ENCODE data around the gene PEX7. TPM values are rescaled to one million over a fixed set of nuclear protein-coding genes. Genes with fewer than 3 reads are reported as not detected.

PEX7 gene
- total RNA-seq, 1 donor from 2014 or later, result 5.2 TPM

GRCh38 chr6:136886091-136886490, 63.7 kb downstream of the PEX7 start:
- peaks cover 3% of the 10 kb centered on the region for H3K4me1 Mint-ChIP-seq (ENCODE audit: unreplicated experiment)
- no peaks in the 10 kb centered on the region for H3K9me3 Mint-ChIP-seq (ENCODE audit: unreplicated experiment)
- H3K27ac Mint-ChIP-seq (ENCODE audit: unreplicated experiment), result no peak overlapping the region
- H3K4me3 Mint-ChIP-seq (ENCODE audit: unreplicated experiment), result no peak overlapping the region
- TF ChIP-seq, protein P1, sequence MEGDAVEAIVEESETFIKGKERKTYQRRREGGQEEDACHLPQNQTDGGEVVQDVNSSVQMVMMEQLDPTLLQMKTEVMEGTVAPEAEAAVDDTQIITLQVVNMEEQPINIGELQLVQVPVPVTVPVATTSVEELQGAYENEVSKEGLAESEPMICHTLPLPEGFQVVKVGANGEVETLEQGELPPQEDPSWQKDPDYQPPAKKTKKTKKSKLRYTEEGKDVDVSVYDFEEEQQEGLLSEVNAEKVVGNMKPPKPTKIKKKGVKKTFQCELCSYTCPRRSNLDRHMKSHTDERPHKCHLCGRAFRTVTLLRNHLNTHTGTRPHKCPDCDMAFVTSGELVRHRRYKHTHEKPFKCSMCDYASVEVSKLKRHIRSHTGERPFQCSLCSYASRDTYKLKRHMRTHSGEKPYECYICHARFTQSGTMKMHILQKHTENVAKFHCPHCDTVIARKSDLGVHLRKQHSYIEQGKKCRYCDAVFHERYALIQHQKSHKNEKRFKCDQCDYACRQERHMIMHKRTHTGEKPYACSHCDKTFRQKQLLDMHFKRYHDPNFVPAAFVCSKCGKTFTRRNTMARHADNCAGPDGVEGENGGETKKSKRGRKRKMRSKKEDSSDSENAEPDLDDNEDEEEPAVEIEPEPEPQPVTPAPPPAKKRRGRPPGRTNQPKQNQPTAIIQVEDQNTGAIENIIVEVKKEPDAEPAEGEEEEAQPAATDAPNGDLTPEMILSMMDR (IDR thresholded peaks at IDR 0.05), result no peak
- H3K36me3 Mint-ChIP-seq (ENCODE audit: unreplicated experiment), result peaks cover 3% of the 10 kb centered on the region
- no peak for DNase-seq (ENCODE audit: extremely low spot score, unreplicated experiment)
- H3K27me3 Mint-ChIP-seq (ENCODE audit: unreplicated experiment), result no peaks in the 10 kb centered on the region

DNA sequence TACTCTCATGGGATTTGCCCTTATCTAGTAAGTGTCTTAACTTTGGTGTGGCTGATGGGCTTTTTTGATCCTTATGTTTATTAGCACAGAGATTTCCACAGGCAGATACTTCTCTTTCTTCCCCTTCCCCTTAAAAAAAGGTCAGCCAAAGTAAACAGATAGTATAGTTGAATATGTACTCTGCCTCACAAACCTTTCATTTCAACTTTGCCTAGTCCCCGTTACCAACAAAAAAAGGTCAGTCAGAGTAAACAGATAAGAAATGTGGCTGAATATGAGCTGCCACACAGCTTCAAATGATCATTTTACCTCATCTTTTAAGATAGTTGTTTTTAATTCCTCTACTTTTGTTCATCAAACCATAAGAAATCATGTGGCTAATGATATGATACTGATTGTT, 65.6 kb downstream of the PEX7 start:
- Mint-ChIP-seq H3K27me3 (ENCODE audit: unreplicated experiment) (no peaks in the 10 kb centered on the region), H3K9me3 (ENCODE audit: unreplicated experiment) (no peaks in the 10 kb centered on the region), H3K4me3 (ENCODE audit: unreplicated experiment) (no peak overlapping the region), H3K36me3 (ENCODE audit: unreplicated experiment) (no peaks in the 10 kb centered on the region), H3K4me1 (ENCODE audit: unreplicated experiment) (peaks cover 3% of the 10 kb centered on the region), H3K27ac (ENCODE audit: unreplicated experiment) (no peak overlapping the region)
- no peak for DNase-seq (ENCODE audit: extremely low spot score, unreplicated experiment)
- TF ChIP-seq, protein P1 (IDR thresholded peaks at IDR 0.05), result no peak

DNA sequence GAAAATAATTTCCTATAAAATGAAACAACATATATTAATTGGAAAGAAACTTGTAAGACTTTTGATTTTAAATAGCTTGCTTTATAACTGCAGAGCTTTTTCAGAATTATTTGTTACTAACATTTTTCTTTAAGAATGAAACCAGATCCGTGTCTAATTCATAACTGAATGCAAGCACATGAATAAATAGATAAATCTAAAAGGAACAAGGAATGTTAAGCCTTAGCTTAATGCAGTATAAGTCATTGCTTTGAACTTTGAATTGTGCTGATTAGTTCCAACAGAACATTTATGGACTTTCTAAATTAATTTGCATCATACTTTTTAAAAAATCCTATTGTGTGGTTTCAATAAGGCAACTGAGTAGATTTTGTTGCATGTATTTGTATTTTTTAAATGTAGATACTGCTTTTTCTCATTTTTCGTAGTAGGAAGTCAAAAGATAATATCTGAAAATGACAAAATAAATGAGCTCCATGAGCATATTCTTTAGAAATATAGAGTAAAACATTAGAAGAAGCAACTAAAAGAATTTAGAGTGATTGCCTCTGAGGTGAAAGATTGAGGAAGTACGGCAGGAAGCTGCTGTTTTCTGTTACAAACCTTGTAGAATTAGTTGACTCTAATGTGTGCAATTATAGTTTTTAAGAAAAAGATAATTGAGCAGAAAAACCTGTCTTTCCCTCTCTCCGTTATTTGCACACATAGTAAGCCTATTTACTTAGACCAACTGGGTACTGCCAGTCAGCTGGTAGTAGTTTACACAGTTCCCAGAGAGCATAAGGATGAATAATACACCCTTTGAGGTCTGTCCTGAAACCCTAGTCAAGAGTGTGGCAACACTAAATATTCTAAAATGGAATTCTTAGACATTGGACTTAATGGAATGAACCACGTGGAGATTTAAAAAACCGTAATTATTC, 67.1 kb downstream of the PEX7 start:
- TF ChIP-seq, protein P1 (IDR thresholded peaks at IDR 0.05), result no peak
- H3K4me3 Mint-ChIP-seq (ENCODE audit: unreplicated experiment), result no peak overlapping the region
- peaks cover 2% of the 10 kb centered on the region for H3K36me3 Mint-ChIP-seq (ENCODE audit: unreplicated experiment)
- DNase-seq (ENCODE audit: extremely low spot score, unreplicated experiment), result no peak
- H3K27me3 Mint-ChIP-seq (ENCODE audit: unreplicated experiment), result no peaks in the 10 kb centered on the region
- no peaks in the 10 kb centered on the region for H3K9me3 Mint-ChIP-seq (ENCODE audit: unreplicated experiment)
- peaks cover 3% of the 10 kb centered on the region for H3K4me1 Mint-ChIP-seq (ENCODE audit: unreplicated experiment)
- H3K27ac Mint-ChIP-seq (ENCODE audit: unreplicated experiment), result no peak overlapping the region

- no peak for DNase-seq (ENCODE audit: extremely low spot score, unreplicated experiment)
- TF ChIP-seq, protein P1 (IDR thresholded peaks at IDR 0.05), result no peak
- Mint-ChIP-seq H3K27me3 (ENCODE audit: unreplicated experiment) (no peaks in the 10 kb centered on the region), H3K36me3 (ENCODE audit: unreplicated experiment) (peaks cover 2% of the 10 kb centered on the region), H3K4me1 (ENCODE audit: unreplicated experiment) (peaks cover 3% of the 10 kb centered on the region), H3K27ac (ENCODE audit: unreplicated experiment) (no peak overlapping the region), H3K4me3 (ENCODE audit: unreplicated experiment) (no peak overlapping the region), H3K9me3 (ENCODE audit: unreplicated experiment) (no peaks in the 10 kb centered on the region)
Measured at GRCh38 chr6:136890194-136890839, 67.9 kb downstream of the PEX7 start.

GRCh38 chr6:136890986-136891385, 68.6 kb downstream of the PEX7 start:
- no peaks in the 10 kb centered on the region for H3K9me3 Mint-ChIP-seq (ENCODE audit: unreplicated experiment)
- TF ChIP-seq, protein P1 (IDR thresholded peaks at IDR 0.05), result no peak
- DNase-seq (ENCODE audit: extremely low spot score, unreplicated experiment), result no peak
- H3K4me3 Mint-ChIP-seq (ENCODE audit: unreplicated experiment), result no peak overlapping the region
- peaks cover 3% of the 10 kb centered on the region for H3K4me1 Mint-ChIP-seq (ENCODE audit: unreplicated experiment)
- no peak overlapping the region for H3K27ac Mint-ChIP-seq (ENCODE audit: unreplicated experiment)
- no peaks in the 10 kb centered on the region for H3K27me3 Mint-ChIP-seq (ENCODE audit: unreplicated experiment)
- peaks cover 2% of the 10 kb centered on the region for H3K36me3 Mint-ChIP-seq (ENCODE audit: unreplicated experiment)

All from osteocyte (in vitro differentiated cells).